ENCODE results near the gene MAST2. TPM values are rescaled to one million over a fixed set of nuclear protein-coding genes. Genes with fewer than 3 reads are reported as not detected.

The MAST2 gene
- total and polyA plus RNA-seq, 9 donors, result 32.4 to 107 (median 83.7) TPM

DNA sequence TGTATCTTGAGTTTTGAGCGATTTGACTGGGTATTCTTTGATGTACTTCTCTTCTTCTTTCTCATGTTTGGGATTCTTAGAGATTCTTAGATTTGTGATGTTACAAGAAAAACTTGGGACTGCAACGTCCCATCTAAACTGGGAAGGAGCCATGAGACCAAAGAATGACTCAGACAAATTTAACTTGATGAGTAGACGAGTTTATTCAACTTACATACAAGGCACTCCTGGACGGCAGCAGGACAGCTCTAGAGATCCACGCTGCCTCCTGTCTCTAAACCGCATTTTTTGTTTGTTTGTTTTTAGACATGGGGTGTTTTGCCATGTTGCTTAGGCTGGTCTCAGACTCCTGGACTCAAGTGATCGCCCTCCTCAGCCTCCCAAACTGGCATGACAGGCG is 191.9 kb downstream of the MAST2 start:
- no peak overlapping the region for H3K27ac ChIP-seq (ENCODE audit: low read length)

GRCh38 chr1:45998020-45998617 is 194.7 kb downstream of the MAST2 start:
- no peaks in the 10 kb centered on the region for H3K4me1 ChIP-seq (ENCODE audit: control insufficient read depth, insufficient read depth, low read length)
- no peaks in the 10 kb centered on the region for H3K9me3 ChIP-seq (replicated peaks; ENCODE audit: control insufficient read depth, low read depth, low read length)
- no peak for DNase-seq
- no peak overlapping the region for H3K27ac ChIP-seq (ENCODE audit: low read length)
- no peak overlapping the region for H3K4me3 ChIP-seq (ENCODE audit: low read length)
- no peaks in the 10 kb centered on the region for H3K27me3 ChIP-seq (ENCODE audit: control insufficient read depth, insufficient read depth, low read length)
- WGBS (ENCODE audit: insufficient coverage), result 60% methylated on average over 1 of the region's 3 CpGs
- H3K36me3 ChIP-seq (ENCODE audit: control insufficient read depth, insufficient read depth, low read length), result peaks cover 22% of the 10 kb centered on the region

More for the DNA sequence above, 191.9 kb downstream of the MAST2 start:
- H3K36me3 ChIP-seq (ENCODE audit: control insufficient read depth, insufficient read depth, low read length), result peaks cover 7% of the 10 kb centered on the region
- no peaks in the 10 kb centered on the region for H3K4me1 ChIP-seq (ENCODE audit: control insufficient read depth, insufficient read depth, low read length)
- DNase-seq, result no peak
- WGBS (ENCODE audit: insufficient coverage), result 100% methylated on average over 3 of the region's 8 CpGs
- peaks cover 3% of the 10 kb centered on the region for H3K9me3 ChIP-seq (replicated peaks; ENCODE audit: control insufficient read depth, low read depth, low read length)
- H3K4me3 ChIP-seq (ENCODE audit: low read length), result no peak overlapping the region
- no peaks in the 10 kb centered on the region for H3K27me3 ChIP-seq (ENCODE audit: control insufficient read depth, insufficient read depth, low read length)

GRCh38 chr1:45999507-45999906 is 196.1 kb downstream of the MAST2 start:
- Histone ChIP-seq H3K36me3 (ENCODE audit: control insufficient read depth, insufficient read depth, low read length) (peaks cover 22% of the 10 kb centered on the region), H3K4me1 (ENCODE audit: control insufficient read depth, insufficient read depth, low read length) (no peaks in the 10 kb centered on the region), H3K27me3 (ENCODE audit: control insufficient read depth, insufficient read depth, low read length) (no peaks in the 10 kb centered on the region), H3K4me3 (ENCODE audit: low read length) (no peak overlapping the region), H3K27ac (ENCODE audit: low read length) (no peak overlapping the region), H3K9me3 (replicated peaks; ENCODE audit: control insufficient read depth, low read depth, low read length) (no peaks in the 10 kb centered on the region)
- no CpG with 5 or more reads among the region's 2 CpGs for WGBS (ENCODE audit: insufficient coverage)
- no peak for DNase-seq

DNA sequence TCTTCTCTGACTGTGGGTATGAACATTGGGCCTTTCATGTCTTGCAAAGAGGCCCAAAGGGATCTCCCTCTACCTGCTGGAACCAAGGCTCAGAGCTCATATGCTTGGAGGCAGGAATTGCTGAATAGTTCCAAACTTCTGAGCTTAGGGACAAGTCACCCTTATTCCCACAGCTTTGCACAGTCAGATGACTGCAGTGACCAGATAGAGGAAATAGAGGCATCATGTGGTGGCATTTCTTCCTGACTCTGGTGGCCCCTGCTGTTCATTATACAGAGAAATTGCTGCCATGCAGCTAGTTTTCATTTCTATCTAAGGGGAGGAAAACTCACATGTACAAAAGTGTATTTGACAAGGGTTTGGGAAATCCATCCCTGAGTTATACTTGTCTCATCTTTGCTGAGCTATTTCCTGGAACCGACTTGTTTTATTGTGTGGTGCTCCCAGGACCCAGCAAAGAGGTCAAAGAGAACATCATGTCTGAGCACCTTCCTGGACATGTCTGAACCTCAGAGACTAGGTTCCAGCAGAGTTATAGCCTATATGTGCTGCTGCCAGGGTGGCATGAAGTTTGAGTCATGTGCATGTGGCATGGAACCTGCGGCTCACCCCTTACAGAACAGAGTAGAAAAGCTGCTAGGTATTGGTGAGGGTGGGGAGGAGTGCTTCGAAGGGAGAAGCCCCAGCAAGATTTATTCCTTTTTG is 197.8 kb downstream of the MAST2 start:
- Histone ChIP-seq H3K36me3 (ENCODE audit: control insufficient read depth, insufficient read depth, low read length) (peaks cover 35% of the 10 kb centered on the region), H3K27me3 (ENCODE audit: control insufficient read depth, insufficient read depth, low read length) (no peaks in the 10 kb centered on the region), H3K9me3 (replicated peaks; ENCODE audit: control insufficient read depth, low read depth, low read length) (no peaks in the 10 kb centered on the region), H3K27ac (ENCODE audit: low read length) (no peak overlapping the region), H3K4me1 (ENCODE audit: control insufficient read depth, insufficient read depth, low read length) (no peaks in the 10 kb centered on the region), H3K4me3 (ENCODE audit: low read length) (no peak overlapping the region)
- WGBS (ENCODE audit: insufficient coverage), result 80% methylated on average over 1 of the region's 3 CpGs
- DNase-seq, result no peak

DNA sequence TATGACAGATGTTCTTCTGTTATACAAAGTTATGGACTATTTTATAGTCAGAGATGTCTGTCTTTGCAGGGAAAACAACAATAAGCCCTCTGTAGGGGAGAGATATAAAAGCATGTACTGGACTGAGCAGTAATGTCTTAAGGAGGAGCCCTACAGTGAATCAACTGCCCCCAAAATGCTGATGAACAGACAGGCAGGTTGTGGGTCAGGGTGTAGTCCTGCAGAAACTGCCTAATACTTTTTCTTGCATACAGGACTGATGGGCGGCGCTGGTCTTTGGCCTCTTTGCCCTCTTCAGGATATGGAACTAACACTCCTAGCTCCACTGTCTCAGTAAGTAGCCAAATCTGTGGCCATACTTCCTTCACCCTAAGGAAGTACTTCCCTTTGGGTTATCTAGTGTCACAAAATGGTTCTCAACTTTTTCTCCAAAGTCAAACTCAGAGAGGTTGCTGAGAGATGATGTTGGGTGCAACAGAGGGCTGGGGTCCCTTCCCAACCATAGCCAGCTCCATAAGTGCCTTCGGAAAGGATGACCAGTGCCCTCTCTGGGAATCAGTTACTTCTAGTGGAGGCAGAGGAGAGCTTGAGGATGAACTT is 199.2 kb downstream of the MAST2 start:
- Histone ChIP-seq H3K27ac (ENCODE audit: low read length) (no peak overlapping the region), H3K36me3 (ENCODE audit: control insufficient read depth, insufficient read depth, low read length) (peaks cover 48% of the 10 kb centered on the region), H3K27me3 (ENCODE audit: control insufficient read depth, insufficient read depth, low read length) (no peaks in the 10 kb centered on the region), H3K4me3 (ENCODE audit: low read length) (no peak overlapping the region), H3K9me3 (replicated peaks; ENCODE audit: control insufficient read depth, low read depth, low read length) (no peaks in the 10 kb centered on the region), H3K4me1 (ENCODE audit: control insufficient read depth, insufficient read depth, low read length) (no peaks in the 10 kb centered on the region)
- DNase-seq, result no peak
- WGBS (ENCODE audit: insufficient coverage), result 100% methylated on average over 2 of the region's 3 CpGs

- H3K36me3 ChIP-seq (ENCODE audit: control insufficient read depth, insufficient read depth, low read length), result peaks cover 52% of the 10 kb centered on the region
- no peak overlapping the region for H3K27ac ChIP-seq (ENCODE audit: low read length)
- no peak overlapping the region for H3K4me3 ChIP-seq (ENCODE audit: low read length)
- no peaks in the 10 kb centered on the region for H3K27me3 ChIP-seq (ENCODE audit: control insufficient read depth, insufficient read depth, low read length)
- no peak for DNase-seq
- WGBS (ENCODE audit: insufficient coverage), result 93% methylated on average over 3 of the region's 5 CpGs
- no peaks in the 10 kb centered on the region for H3K4me1 ChIP-seq (ENCODE audit: control insufficient read depth, insufficient read depth, low read length)
- no peaks in the 10 kb centered on the region for H3K9me3 ChIP-seq (replicated peaks; ENCODE audit: control insufficient read depth, low read depth, low read length)
Observed at GRCh38 chr1:46003315-46003714, 199.9 kb downstream of the MAST2 start.

GRCh38 chr1:46004492-46004891 is 201.1 kb downstream of the MAST2 start:
- Histone ChIP-seq H3K36me3 (ENCODE audit: control insufficient read depth, insufficient read depth, low read length) (peaks cover 55% of the 10 kb centered on the region), H3K27ac (ENCODE audit: low read length) (no peak overlapping the region)
- no CpG with 5 or more reads among the region's 1 CpG for WGBS (ENCODE audit: insufficient coverage)

GRCh38 chr1:46005594-46005993 is 202.2 kb downstream of the MAST2 start:
- Histone ChIP-seq H3K4me1 (ENCODE audit: control insufficient read depth, insufficient read depth, low read length) (no peaks in the 10 kb centered on the region), H3K36me3 (ENCODE audit: control insufficient read depth, insufficient read depth, low read length) (peaks cover 62% of the 10 kb centered on the region), H3K9me3 (replicated peaks; ENCODE audit: control insufficient read depth, low read depth, low read length) (no peaks in the 10 kb centered on the region), H3K4me3 (ENCODE audit: low read length) (no peak overlapping the region), H3K27me3 (ENCODE audit: control insufficient read depth, insufficient read depth, low read length) (no peaks in the 10 kb centered on the region), H3K27ac (ENCODE audit: low read length) (no peak overlapping the region)
- WGBS (ENCODE audit: insufficient coverage), result no CpG with 5 or more reads among the region's 1 CpG
- no peak for DNase-seq

More at GRCh38 chr1:46004492-46004891, 201.1 kb downstream of the MAST2 start:
- no peak overlapping the region for H3K4me3 ChIP-seq (ENCODE audit: low read length)
- H3K9me3 ChIP-seq (replicated peaks; ENCODE audit: control insufficient read depth, low read depth, low read length), result no peaks in the 10 kb centered on the region
- no peaks in the 10 kb centered on the region for H3K4me1 ChIP-seq (ENCODE audit: control insufficient read depth, insufficient read depth, low read length)
- DNase-seq, result no peak
- H3K27me3 ChIP-seq (ENCODE audit: control insufficient read depth, insufficient read depth, low read length), result no peaks in the 10 kb centered on the region

DNA sequence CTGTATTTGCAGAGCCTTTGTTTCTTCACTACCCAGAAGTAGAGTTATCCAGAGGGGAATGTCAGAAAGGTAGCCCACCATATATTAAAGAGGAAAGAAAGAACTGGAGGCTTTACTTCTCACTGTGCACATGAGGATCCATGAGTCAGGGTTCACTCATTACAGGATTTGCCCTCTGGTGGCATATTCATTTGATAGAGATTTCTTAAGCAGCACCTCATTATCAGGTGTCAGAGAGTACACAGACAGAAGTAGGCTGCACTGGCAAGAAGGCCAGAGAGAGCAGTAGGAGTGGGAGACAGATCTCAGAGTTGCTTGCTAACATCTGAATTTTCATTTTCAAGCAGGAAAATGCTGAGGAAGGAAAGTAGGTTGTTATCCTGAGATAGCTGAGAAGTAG is 205.2 kb downstream of the MAST2 start:
- Histone ChIP-seq H3K9me3 (replicated peaks; ENCODE audit: control insufficient read depth, low read depth, low read length) (no peaks in the 10 kb centered on the region), H3K27ac (ENCODE audit: low read length) (no peak overlapping the region), H3K27me3 (ENCODE audit: control insufficient read depth, insufficient read depth, low read length) (no peaks in the 10 kb centered on the region), H3K4me1 (ENCODE audit: control insufficient read depth, insufficient read depth, low read length) (no peaks in the 10 kb centered on the region), H3K4me3 (ENCODE audit: low read length) (no peak overlapping the region), H3K36me3 (ENCODE audit: control insufficient read depth, insufficient read depth, low read length) (peaks cover 59% of the 10 kb centered on the region)
- no peak for DNase-seq

GRCh38 chr1:46010611-46011010 is 207.2 kb downstream of the MAST2 start:
- 100% methylated on average over 2 of the region's 6 CpGs for WGBS (ENCODE audit: insufficient coverage)

More at GRCh38 chr1:46010611-46011010, 207.2 kb downstream of the MAST2 start:
- Histone ChIP-seq H3K9me3 (replicated peaks; ENCODE audit: control insufficient read depth, low read depth, low read length) (no peaks in the 10 kb centered on the region), H3K27ac (ENCODE audit: low read length) (no peak overlapping the region), H3K4me1 (ENCODE audit: control insufficient read depth, insufficient read depth, low read length) (no peaks in the 10 kb centered on the region), H3K4me3 (ENCODE audit: low read length) (no peak overlapping the region), H3K36me3 (ENCODE audit: control insufficient read depth, insufficient read depth, low read length) (peaks cover 53% of the 10 kb centered on the region), H3K27me3 (ENCODE audit: control insufficient read depth, insufficient read depth, low read length) (no peaks in the 10 kb centered on the region)
- DNase-seq, result no peak

Measured in muscle of leg (tissue), 11 donors.